Activated naive CD4-positive, alpha-beta T cell (primary cell): ENCODE measurements around the gene ZDHHC11B.
"Not testable (repeated sequence)": the region's sequence is repeated elsewhere in the genome, so short reads cannot be mapped to it uniquely, and the experiment has no call there.

Experiments used
- DNase-seq, 4 experiments: peaks; one replicate each; lab custom pipeline; 2025; lab: John Stamatoyannopoulos, UW

The ZDHHC11B gene

GRCh38 chr5:766666-767431 lies 17.7 kb downstream of the ZDHHC11B start:
- no peak for DNase-seq

GRCh38 chr5:765948-766631 lies 18.4 kb downstream of the ZDHHC11B start:
- no peak for DNase-seq

DNA sequence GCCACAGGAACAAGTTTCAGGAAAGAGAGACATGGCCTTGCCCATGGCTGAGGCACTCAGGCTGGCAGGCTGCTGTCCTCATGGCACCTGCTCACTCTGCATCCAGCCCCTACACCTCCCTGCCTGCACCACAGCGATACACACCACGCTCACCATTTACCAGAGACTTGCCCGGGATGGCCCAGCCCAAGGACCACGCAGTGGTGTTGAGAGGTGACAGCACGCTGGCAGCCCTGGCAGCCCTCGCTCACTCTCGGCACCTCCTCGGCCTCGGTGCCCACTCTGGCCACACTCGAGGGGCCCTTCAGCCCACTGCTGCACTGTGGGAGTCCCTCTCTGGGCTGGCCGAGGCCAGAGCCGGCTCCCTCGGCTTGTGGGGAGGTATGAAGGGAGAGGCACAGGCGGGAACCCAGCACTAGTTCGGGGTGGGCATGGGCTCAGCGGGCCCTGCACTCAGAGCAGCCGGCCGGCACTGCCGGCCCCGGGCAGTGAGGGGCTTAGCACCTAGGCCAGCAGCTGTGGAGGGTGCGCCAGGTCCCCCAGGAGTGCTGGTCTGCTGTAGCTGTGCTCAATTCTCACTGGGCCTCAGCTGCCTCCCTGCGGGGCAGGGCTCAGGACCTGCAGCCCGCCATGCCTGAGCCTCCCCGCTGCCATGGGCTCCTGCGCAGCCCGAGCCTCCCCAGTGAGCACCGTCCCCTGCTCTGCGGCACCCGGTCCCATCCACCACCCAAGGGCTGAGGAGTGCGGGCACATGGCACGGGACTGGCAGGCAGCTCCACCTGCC lies 20.3 kb downstream of the ZDHHC11B start:
- DNase-seq = no peak

DNA sequence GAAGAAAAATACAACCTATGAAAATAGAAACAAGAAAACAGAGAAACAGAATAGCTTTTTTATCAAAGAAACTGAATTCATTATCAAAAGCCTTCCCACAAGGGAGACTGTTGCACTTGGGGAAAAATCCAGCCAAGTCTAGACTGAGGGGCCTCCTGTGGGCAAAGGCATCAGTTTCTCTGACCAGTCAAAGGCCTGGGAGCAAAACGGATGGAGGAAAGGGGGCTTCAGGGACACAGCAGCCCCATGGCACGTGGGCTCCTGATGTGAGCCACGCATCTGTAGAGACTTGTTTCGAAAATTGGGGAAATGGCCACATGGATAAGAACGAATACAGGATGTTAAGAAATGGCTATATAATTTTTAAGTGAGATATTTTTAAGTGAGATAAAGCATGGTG lies 21.1 kb downstream of the ZDHHC11B start:
- no peak for DNase-seq

GRCh38 chr5:762996-763395 lies 21.5 kb downstream of the ZDHHC11B start:
- DNase-seq = not testable (repeated sequence)

DNA sequence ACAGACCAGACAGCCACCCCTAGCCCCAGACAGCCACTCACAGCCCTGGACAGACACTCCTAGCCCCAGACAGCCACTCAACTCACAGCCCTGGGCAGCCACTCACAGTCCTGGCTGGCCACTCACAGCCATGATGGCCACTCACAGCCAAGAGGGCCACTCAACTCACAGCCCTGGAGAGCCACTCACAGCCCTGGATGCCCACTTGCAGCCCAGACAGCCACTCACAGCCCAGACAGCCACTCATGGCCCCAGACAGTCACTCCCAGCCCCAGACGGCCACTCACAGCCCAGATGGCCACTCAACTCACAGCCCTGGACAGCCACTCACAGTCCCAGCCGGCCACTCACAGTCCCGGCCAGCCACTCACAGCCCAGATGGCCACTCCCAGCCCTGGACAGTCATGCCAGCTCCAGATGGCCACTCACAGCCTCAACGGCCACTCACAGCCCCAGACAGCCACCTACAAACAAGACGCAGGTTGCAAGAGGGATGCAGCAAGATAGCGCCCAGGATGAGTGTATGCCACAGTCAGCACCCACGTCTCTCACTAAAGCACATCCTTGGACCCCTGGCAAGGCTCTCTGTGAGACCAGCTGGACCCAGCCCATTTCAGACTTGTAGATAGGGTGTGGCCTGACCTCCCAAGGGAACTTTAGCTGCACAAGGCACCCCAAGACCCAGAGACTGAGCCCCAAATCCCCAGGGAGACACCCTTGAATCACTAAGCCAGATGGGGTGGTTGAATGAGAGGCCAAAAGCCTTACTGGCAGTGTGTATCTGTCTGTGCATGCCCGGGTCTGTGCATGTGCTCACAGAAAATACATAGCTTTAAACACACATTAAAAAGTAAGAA lies 22.4 kb downstream of the ZDHHC11B start:
- no peak for DNase-seq

GRCh38 chr5:761059-761771 lies 23.3 kb downstream of the ZDHHC11B start:
- DNase-seq = no peak

- no peak for DNase-seq
Observed at GRCh38 chr5:760363-761058, 24.0 kb downstream of the ZDHHC11B start.

GRCh38 chr5:759781-760362 lies 24.7 kb downstream of the ZDHHC11B start:
- DNase-seq = no peak

GRCh38 chr5:759111-759751 lies 25.3 kb downstream of the ZDHHC11B start:
- peak in 1 of 4 experiments; percentile 15 for DNase-seq

DNA sequence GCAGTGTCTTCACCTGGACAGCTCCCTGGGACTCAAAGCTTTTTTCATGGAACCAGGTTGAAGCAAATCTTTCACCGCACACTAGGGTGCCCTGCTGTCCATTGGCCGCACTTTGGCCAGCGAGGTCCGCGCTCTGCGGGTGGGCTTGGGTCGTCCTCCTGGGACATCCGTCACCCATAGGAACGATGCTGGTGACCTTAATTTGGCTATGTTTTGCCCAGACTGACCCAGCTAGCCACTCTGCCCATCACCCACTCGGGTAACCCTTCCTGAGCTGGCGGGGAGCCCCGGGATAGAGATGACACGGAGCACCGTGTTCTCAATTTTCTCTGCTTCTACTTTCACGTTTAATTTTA lies 25.9 kb downstream of the ZDHHC11B start:
- DNase-seq = no peak

- DNase-seq = no peak
Observed at GRCh38 chr5:757931-758697, 26.4 kb downstream of the ZDHHC11B start.

DNA sequence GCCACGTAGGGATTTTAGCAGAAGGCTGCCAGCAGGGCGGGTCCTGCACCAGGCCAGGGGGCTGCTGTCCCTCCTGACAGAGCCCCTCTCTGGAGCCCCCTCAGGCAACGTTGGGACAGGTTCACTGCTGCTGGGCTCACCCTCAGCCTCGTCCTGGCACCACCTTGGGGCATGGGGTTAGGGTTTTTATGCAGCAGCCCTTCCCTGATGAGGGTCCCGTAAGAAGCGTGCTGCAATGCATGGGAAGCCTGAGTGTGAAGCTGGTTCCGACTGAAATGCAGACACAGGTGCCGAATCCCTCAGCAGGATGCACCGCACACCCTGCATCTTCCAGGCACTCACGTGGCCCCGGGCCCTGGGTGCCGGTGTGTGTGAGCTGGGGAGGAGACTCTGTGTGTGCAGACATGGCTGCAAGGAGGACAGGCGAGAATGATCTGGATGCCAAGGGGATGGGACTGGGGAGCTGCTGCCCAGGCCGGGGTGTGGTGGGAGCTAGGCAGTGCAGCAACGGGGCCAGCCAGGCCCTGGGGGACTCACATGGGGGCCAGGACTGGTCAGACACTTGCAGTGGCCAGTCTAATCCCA lies 27.1 kb downstream of the ZDHHC11B start:
- no peak for DNase-seq

DNA sequence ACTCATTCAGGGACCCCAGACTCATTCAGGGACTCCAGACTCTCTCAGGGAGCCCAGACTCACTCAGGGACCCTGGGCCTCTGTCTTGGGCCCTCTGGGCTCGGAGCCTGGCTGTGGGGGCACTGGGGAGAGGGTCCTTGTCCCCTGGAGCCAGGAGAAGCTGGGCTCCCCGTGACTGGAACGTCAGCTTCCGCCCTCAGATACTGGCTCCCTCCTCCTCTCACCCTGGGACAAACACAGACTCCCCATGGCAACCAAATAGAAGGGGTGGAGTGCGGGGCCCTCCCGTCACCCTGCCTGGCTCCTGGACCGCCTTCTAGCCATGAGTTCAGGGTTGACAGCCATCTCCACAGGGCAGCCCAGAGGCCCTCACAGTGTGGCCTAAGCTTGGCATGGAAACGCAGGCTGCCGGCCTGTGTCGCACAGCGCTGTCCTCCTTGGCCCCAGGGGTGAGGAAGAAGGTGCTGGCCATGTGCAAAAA lies 27.6 kb downstream of the ZDHHC11B start:
- no peak for DNase-seq

- no peak for DNase-seq
Observed at GRCh38 chr5:756171-756570, 28.4 kb downstream of the ZDHHC11B start.

GRCh38 chr5:754143-754632 lies 30.3 kb downstream of the ZDHHC11B start:
- DNase-seq = not testable (repeated sequence)

DNA sequence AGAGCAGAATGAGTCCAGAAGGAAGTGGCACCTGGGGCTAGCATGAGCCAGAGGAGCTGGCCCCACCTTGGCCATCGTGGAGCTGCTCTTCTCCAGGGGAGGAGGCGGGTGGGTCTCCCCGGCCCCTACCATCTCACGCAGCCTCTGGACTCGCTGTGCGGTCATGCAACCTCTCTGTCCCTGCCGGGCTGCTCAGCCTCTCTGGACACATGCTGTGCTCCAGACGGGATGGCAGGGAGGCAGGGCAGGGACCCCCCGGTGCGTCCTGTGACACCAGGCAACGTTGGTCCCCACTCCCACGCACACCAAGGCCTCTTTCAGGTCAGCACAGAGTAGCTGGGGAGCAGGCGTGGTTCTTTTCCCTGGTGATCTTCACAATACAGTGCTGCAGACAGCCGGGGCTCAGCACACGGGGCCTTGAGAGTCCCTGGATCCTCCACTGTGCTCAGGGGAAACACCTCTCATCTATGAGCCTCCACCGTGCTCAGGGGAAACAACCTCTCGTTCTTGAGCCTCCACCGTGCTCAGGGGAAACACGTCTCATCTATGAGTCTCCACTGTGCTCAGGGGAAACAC lies 30.9 kb downstream of the ZDHHC11B start:
- DNase-seq = not testable (repeated sequence)
